Head of caudate nucleus (tissue), 42 donors: ENCODE measurements around the gene GNPTG.

Experiments
- DNase-seq, 42 donors: peaks; one replicate each; pipeline versions ENCODE4 v3.0.0 to v3.0.0-alpha.2; 2020 to 2021; ENCODE audit warnings: mixed read lengths in 7 of 42
- intact Hi-C: fragments of 100-400 bp; cut with DNase I; formaldehyde crosslinking; loops from one replicate; pipeline ENCODE4 v1.15.0; 2022

GNPTG gene

GRCh38 chr16:1377406-1378010 lies 25.8 kb downstream of the GNPTG start:
- DNase-seq, result peak in 38 of 42 donors; percentile 11 to 83 (median 43)
- intact Hi-C loops, result no loop called here

- intact Hi-C loops, result no loop called here
- DNase-seq, result peak in 31 of 42 donors; percentile 13 to 67 (median 42)
Measured at GRCh38 chr16:1378087-1378803, 26.5 kb downstream of the GNPTG start.

GRCh38 chr16:1378804-1379303 lies 27.1 kb downstream of the GNPTG start:
- DNase-seq, result peak; percentile 9 to 84 (median 54)

DNA sequence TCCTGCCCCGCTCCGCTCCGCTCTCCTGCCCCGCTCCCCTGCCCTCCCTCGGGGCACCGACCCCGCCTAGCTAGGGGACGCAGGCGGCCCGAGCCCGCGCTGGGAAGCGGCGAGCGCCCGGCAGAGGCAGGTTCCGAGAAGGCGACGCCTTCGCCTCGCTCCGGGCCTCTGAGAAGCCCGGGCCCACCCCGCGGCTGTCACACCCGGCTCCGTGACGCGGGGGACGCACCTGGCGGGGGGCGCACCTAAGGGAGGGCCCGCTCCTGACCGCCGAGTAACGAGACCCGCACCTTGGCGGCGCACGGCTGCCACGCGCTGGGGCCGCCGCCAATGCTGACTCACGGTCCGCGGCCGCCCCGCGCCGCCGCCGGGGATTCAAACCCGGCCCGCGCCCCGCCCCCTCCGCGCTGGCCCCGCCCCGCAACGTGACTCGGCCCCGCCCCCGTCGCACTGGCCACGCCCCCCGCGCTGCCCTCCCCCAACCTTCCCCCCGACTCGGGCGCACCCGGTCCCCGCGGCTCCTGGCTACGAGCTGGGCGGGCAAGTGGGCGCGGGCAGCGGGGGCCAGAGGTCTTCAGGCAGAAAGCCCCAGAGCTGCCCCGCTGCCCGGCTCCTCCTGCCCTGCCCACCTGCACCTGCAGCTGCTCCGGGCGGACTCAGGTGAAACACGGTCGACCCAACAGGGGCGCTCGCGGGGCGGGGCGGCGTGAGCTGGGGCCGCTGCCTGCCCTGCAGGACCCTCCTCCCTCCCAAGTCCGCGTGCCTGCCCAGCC lies 27.8 kb downstream of the GNPTG start:
- intact Hi-C loops, result no loop called here
- DNase-seq, result peak in 32 of 42 donors; percentile 13 to 72 (median 40)

More at GRCh38 chr16:1378804-1379303, 27.1 kb downstream of the GNPTG start:
- intact Hi-C loops, result no loop called here

DNA sequence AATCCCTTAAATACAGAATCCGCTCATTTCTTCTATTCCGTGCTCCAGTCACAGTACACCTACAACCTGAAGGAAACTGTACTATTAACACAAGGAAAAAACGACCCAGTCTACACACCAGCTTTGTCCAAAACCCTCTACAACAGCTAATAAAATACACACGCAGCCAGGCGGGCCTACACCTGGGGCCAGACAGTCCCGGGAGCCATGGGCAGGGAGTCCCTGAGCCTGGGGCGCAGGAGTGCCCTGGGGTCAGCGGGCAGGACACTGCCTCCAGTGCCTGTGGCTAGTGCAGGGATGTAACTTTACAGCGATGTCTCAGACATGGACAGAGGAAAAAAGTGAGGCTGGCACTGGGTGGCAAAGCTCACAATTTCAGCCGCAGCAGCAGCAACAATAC lies 28.5 kb downstream of the GNPTG start:
- no peak for DNase-seq
- intact Hi-C loops, result no loop called here

GRCh38 chr16:1381612-1382406 lies 30.1 kb downstream of the GNPTG start:
- intact Hi-C loops, result no loop called here
- DNase-seq, result peak in 40 of 42 donors; percentile 16 to 88 (median 54)

GRCh38 chr16:1383556-1383955 lies 31.8 kb downstream of the GNPTG start:
- intact Hi-C loops, result no loop called here

GRCh38 chr16:1385232-1385631 lies 33.5 kb downstream of the GNPTG start:
- intact Hi-C loops, result no loop called here
- no peak for DNase-seq

More at GRCh38 chr16:1383556-1383955, 31.8 kb downstream of the GNPTG start:
- DNase-seq, result no peak

DNA sequence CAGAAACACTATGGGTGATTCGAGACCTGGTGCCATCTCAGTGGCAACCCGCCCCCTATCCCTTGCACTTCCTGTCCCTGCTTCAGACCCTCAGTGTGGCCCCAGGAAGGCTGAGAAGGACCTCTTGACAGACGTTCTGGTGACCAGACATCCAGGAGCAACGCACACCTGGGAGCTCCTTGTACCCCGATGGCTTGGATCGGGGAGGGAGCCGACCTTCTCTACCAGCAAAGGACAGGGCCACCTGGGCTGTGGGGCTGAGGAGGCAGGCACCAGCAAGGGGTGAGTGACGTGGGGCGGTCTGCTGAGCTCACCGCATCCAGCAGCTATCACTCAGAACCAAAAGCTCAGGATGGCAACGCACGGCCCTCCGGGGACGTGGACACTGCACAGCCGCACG lies 35.6 kb downstream of the GNPTG start:
- intact Hi-C loops, result no loop called here

GRCh38 chr16:1389762-1390161 lies 38.0 kb downstream of the GNPTG start:
- intact Hi-C loops, result no loop called here
- no peak for DNase-seq

More for the DNA sequence above, 35.6 kb downstream of the GNPTG start:
- no peak for DNase-seq

DNA sequence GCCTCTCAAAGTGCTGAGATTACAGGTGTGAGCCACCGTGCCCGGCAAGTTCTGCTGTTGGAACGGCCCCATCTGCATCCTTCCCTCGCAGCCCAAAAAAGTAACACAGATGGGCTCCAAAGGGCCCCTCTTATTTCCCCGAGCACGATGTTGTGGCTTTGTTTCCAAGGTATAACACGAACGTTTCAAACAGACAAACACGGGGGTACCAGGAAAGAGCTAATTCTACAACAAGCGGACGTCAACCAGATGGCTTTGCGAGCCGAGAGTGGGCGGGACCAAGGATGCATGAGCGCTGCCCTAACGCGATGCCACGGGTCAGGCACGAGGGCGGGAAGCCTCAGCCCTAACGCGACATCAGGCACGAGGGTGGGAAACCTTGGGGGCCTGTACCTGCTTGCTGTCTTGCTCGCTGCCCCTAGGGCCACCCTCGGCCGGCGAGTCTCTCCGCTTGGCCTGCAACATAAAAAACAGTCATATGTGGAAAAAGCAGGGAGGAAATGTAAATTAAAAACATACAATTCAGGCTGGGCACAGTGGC lies 38.6 kb downstream of the GNPTG start:
- intact Hi-C loops, result no loop called here
- DNase-seq, result no peak

GRCh38 chr16:1392826-1393225 lies 41.1 kb downstream of the GNPTG start:
- intact Hi-C loops, result no loop called here

DNA sequence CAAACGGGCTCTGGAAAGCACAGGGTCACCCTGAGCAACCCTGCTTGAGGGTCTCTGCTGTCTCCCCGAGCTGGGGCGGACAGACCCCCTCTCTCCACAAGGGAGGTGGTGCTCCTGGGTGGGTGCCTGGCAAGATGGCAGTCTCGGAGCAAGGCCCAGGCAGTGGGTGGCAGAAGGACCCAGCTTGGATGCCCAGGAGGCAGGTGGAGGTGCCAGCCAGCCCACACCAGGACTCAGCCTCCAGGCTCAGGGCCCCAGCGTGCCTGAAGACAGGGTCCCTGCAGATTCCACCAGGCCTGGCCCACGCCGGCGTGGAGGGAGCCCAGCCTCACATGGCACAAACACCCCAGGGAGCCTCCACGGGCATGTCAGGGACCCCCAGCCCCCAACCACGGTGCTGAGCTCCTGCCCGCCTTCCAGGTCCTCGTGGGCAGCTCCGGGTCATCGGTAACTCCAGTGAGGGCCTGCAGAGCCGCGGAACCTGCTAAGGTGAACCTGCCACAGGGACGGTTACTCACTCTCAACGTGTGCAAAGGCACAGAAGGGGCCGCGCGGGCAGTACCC lies 42.0 kb downstream of the GNPTG start:
- intact Hi-C loops, result no loop called here
- DNase-seq, result no peak

More at GRCh38 chr16:1392826-1393225, 41.1 kb downstream of the GNPTG start:
- DNase-seq, result no peak

GRCh38 chr16:1394367-1394951 lies 42.7 kb downstream of the GNPTG start:
- DNase-seq, result no peak

GRCh38 chr16:1395444-1396031 lies 43.8 kb downstream of the GNPTG start:
- intact Hi-C loops, result no loop called here
- no peak for DNase-seq

More at GRCh38 chr16:1394367-1394951, 42.7 kb downstream of the GNPTG start:
- intact Hi-C loops, result no loop called here

DNA sequence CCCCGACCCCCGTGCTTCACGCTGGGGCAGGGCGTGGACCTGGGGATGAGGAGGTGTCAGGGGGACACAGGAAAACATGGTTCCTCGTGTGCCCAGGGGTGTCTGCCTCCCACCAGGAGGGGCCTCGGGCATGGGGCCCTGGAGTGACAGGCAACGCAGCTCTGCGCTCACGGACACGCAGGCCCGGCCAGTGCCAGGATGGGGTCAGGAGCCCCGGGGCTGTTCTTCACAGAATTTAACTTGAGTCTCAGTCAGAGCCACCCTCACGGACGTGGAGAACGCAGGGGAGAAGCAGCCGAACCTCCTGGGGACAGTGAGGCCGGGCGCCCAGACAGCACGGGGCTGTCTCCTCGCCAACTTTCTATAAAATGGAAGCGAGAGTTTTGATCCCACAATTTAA lies 46.0 kb downstream of the GNPTG start:
- intact Hi-C loops, result no loop called here

DNA sequence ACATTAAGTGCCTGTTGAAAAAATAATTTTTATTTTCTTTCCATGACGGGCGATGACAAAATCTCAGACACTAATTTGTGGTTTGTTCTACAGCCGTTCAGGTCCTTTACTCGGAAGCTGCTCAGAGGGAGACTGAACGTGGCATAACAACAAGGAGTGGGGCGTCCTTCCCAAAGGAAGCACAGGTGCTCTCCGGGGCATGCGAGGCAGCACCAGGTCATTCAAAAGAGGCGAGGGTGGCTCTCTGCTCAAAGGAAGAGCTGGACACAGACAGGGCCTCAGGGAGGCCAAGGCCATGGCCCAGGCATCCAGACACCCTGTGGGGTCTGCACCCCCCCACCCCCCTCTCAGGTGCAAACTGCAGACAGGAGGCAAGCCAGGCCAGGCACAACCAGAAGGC lies 46.6 kb downstream of the GNPTG start:
- DNase-seq, result no peak
- intact Hi-C loops, result no loop called here

More for the DNA sequence above, 46.0 kb downstream of the GNPTG start:
- no peak for DNase-seq
